Heart left ventricle (tissue), 13 donors: ENCODE data around the gene UBE2R2.
"Not testable (repeated sequence)": the region's sequence is repeated elsewhere in the genome, so short reads cannot be mapped to it uniquely, and the experiment has no call there.

Source experiments
- POLR2A ChIP-seq, 2 donors: fragments of 450-650 bp; IDR thresholded peaks; one replicate each; pipeline ENCODE4 v1.6.1; 2017; ENCODE audit warnings: antibody characterized with exemption in 2 of 2, mild to moderate bottlenecking in 2 of 2, moderate library complexity in 2 of 2
- TF ChIP-seq, protein P1 (sequence below), 12 donors: fragments of 200-600 bp; sonication (generic) in 4 of 12; IDR thresholded peaks; one replicate each; pipeline versions ENCODE4 v1.5.0 to v1.8.0; 2018 to 2022; ENCODE audit warnings: antibody characterized with exemption in 12 of 12, mild to moderate bottlenecking in 5 of 12
- donor health status: ischemic (EF 13 %, LVEDD 7.1; RV severe dilation, severe dysfunction).
- donor health status: DM: no; HTN: yes; CAD: no.
- donor health status: DM: no; HTN: no; CAD: no.
- donor health status: ischemic (EF 25% LVEDD 6.9; RV normal size, moderate dysfunction).
- donor health status: ischemic (EF 25% LVEDD 5.7; RV mildly dilated, moderate dysfunction).
- donor health status: ischemic (EF 35%, LVEDD 5.7; RV mildly dilated, moderate dysfunction).
- donor health status: nonischemic (EF 11% LVEDD 7.7; RV severe dilation, severe dysfunction).
- donor health status: DM: yes; HTN: yes; CAD: no.
- donor health status: PGD.
- donor health status: ischemic (EF 29% LVEDD 5.4; RV normal size, mild dysfunction).
- donor health status: nonischemic (EF 23%, LVEDD 6.1; RV moderate dilation, normal function).

GRCh38 chr9:33801943-33802500 lies 14.9 kb upstream of the UBE2R2 start:
- TF ChIP-seq, protein P1, sequence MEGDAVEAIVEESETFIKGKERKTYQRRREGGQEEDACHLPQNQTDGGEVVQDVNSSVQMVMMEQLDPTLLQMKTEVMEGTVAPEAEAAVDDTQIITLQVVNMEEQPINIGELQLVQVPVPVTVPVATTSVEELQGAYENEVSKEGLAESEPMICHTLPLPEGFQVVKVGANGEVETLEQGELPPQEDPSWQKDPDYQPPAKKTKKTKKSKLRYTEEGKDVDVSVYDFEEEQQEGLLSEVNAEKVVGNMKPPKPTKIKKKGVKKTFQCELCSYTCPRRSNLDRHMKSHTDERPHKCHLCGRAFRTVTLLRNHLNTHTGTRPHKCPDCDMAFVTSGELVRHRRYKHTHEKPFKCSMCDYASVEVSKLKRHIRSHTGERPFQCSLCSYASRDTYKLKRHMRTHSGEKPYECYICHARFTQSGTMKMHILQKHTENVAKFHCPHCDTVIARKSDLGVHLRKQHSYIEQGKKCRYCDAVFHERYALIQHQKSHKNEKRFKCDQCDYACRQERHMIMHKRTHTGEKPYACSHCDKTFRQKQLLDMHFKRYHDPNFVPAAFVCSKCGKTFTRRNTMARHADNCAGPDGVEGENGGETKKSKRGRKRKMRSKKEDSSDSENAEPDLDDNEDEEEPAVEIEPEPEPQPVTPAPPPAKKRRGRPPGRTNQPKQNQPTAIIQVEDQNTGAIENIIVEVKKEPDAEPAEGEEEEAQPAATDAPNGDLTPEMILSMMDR (IDR thresholded peaks at IDR 0.05): not testable (repeated sequence)
- not testable (repeated sequence) for TF ChIP-seq POLR2A (IDR thresholded peaks at IDR 0.05)
